ENCODE measurements around the gene ORC5.

DNA sequence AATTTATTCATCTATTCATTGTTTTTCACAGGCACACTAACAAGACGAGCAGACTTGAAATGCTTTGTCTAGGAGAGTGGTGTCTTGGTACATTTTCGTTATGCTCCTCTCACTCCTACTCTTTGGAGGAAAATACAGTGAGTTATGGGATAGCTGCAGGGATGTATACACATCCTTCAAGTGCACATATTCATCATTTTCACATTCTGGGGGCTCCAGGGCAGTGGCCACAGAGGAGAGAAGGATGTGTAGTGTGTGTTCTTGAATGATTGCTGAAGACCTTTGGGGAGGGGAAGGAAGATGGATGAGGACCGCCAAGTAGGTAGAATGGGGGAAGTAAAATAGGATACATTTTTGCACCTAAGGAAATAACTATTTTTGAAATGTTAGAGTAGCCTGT is 34.8 kb upstream of the ORC5 start:
- no peak for TF ChIP-seq EZH2 (IDR thresholded peaks at IDR 0.05; ENCODE audit: borderline replicate concordance, low read length)
- TF ChIP-seq, protein P1, sequence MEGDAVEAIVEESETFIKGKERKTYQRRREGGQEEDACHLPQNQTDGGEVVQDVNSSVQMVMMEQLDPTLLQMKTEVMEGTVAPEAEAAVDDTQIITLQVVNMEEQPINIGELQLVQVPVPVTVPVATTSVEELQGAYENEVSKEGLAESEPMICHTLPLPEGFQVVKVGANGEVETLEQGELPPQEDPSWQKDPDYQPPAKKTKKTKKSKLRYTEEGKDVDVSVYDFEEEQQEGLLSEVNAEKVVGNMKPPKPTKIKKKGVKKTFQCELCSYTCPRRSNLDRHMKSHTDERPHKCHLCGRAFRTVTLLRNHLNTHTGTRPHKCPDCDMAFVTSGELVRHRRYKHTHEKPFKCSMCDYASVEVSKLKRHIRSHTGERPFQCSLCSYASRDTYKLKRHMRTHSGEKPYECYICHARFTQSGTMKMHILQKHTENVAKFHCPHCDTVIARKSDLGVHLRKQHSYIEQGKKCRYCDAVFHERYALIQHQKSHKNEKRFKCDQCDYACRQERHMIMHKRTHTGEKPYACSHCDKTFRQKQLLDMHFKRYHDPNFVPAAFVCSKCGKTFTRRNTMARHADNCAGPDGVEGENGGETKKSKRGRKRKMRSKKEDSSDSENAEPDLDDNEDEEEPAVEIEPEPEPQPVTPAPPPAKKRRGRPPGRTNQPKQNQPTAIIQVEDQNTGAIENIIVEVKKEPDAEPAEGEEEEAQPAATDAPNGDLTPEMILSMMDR (IDR thresholded peaks at IDR 0.05; ENCODE audit: low read length) = no peak

Data from OCI-LY1 (cell line).